ENCODE results near the gene TBC1D23. TPM values are rescaled to one million over a fixed set of nuclear protein-coding genes. Genes with fewer than 3 reads are reported as not detected.
A peak's percentile ranks its signal among the peaks of the same experiment; 100 is the strongest.

TBC1D23 gene
- total and polyA plus RNA-seq, 9 of the 15 experiments (the other 6 are each of a cell fraction or from before 2014, with no cell fraction given): 23.4 to 85.8 (median 43.7) TPM

DNA sequence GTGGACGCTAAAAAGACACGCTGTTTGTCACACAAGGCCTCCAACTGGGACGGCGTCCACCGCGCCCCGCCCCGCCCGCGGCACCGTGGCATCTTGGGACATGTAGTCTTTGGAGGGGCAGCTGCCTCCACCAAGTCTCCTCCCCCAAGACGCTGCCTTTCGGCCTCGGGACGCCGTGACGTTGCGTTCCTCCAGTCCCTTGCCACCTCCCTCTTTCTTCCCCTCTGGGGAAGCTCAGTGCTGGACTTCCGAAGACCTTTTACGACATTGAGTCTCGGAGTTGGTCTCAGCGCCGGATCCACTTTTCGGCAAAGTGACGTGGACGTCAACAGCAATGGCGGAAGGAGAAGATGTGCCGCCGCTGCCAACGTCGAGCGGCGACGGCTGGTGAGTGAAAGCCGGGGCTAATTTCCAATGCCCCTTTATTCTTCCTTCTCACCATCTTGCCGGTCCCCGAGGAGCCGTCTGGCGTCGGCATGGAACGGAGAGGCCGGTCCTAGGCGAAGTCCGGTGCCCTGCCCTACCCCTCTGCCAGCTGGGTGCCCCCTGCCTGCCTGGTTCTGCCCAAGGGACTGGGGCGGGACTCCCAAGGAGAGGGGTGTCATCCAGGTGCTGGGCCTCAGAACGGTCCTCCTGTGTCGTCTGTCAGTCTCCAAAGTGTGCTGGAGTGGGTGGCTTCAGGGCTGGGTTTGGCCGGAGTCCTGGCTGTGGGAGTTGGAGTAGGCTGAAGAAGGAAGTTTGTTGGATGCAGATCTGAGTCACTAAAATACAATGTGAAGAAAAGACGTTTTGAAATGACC, at the start of gene TBC1D23 (continued):
- no peak for TF ChIP-seq ZBTB17 (CRISPR knock-in tag; IDR thresholded peaks at IDR 0.05)
- peak; percentile 58 for TF ChIP-seq CHD1 (IDR thresholded peaks at IDR 0.05; ENCODE audit: low read length)
- peak in 1 of 2 experiments; percentile 46; a peak in 2 of 4 replicates for TF ChIP-seq HDAC1 (IDR thresholded peaks at IDR 0.05)
- no peak for TF ChIP-seq ZNF347 (CRISPR knock-in tag; IDR thresholded peaks at IDR 0.05; ENCODE audit: low read depth)
- peak; percentile 72 to 93 (median 88) for TF ChIP-seq YY1 (IDR thresholded peaks at IDR 0.05; ENCODE audit: borderline replicate concordance in 1 of 3, control insufficient read depth in 1 of 3, extremely low read depth in 1 of 3, insufficient read depth in 3 of 3, insufficient read length in 1 of 3, insufficient replicate concordance in 2 of 3, low read depth in 1 of 3, low read length in 2 of 3)
- TF ChIP-seq, protein P1, sequence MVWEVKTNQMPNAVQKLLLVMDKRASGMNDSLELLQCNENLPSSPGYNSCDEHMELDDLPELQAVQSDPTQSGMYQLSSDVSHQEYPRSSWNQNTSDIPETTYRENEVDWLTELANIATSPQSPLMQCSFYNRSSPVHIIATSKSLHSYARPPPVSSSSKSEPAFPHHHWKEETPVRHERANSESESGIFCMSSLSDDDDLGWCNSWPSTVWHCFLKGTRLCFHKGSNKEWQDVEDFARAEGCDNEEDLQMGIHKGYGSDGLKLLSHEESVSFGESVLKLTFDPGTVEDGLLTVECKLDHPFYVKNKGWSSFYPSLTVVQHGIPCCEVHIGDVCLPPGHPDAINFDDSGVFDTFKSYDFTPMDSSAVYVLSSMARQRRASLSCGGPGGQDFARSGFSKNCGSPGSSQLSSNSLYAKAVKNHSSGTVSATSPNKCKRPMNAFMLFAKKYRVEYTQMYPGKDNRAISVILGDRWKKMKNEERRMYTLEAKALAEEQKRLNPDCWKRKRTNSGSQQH (CRISPR knock-in tag; IDR thresholded peaks at IDR 0.05): 0 out of 2 replicates have a peak, but pooled peaks have one; percentile 46
- TF ChIP-seq, protein P2, sequence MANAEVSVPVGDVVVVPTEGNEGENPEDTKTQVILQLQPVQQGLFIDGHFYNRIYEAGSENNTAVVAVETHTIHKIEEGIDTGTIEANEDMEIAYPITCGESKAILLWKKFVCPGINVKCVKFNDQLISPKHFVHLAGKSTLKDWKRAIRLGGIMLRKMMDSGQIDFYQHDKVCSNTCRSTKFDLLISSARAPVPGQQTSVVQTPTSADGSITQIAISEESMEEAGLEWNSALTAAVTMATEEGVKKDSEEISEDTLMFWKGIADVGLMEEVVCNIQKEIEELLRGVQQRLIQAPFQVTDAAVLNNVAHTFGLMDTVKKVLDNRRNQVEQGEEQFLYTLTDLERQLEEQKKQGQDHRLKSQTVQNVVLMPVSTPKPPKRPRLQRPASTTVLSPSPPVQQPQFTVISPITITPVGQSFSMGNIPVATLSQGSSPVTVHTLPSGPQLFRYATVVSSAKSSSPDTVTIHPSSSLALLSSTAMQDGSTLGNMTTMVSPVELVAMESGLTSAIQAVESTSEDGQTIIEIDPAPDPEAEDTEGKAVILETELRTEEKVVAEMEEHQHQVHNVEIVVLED (CRISPR knock-in tag; IDR thresholded peaks at IDR 0.05): peak; percentile 87
- TF ChIP-seq ZNF589 (CRISPR knock-in tag; IDR thresholded peaks at IDR 0.05; ENCODE audit: low read depth): 0 out of 2 replicates have a peak, but pooled peaks have one; percentile 44
- TF ChIP-seq, protein P3, sequence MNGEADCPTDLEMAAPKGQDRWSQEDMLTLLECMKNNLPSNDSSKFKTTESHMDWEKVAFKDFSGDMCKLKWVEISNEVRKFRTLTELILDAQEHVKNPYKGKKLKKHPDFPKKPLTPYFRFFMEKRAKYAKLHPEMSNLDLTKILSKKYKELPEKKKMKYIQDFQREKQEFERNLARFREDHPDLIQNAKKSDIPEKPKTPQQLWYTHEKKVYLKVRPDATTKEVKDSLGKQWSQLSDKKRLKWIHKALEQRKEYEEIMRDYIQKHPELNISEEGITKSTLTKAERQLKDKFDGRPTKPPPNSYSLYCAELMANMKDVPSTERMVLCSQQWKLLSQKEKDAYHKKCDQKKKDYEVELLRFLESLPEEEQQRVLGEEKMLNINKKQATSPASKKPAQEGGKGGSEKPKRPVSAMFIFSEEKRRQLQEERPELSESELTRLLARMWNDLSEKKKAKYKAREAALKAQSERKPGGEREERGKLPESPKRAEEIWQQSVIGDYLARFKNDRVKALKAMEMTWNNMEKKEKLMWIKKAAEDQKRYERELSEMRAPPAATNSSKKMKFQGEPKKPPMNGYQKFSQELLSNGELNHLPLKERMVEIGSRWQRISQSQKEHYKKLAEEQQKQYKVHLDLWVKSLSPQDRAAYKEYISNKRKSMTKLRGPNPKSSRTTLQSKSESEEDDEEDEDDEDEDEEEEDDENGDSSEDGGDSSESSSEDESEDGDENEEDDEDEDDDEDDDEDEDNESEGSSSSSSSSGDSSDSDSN (IDR thresholded peaks at IDR 0.05; ENCODE audit: borderline replicate concordance in 1 of 2, low read depth in 2 of 2, low read length in 2 of 2): peak; percentile 29 to 73; a peak in 2 of 4 replicates
- TF ChIP-seq PHF8 (IDR thresholded peaks at IDR 0.05; ENCODE audit: borderline replicate concordance, low read length): peak; percentile 82; the same call in 1 of the 2 replicates
- TF ChIP-seq, protein P4, sequence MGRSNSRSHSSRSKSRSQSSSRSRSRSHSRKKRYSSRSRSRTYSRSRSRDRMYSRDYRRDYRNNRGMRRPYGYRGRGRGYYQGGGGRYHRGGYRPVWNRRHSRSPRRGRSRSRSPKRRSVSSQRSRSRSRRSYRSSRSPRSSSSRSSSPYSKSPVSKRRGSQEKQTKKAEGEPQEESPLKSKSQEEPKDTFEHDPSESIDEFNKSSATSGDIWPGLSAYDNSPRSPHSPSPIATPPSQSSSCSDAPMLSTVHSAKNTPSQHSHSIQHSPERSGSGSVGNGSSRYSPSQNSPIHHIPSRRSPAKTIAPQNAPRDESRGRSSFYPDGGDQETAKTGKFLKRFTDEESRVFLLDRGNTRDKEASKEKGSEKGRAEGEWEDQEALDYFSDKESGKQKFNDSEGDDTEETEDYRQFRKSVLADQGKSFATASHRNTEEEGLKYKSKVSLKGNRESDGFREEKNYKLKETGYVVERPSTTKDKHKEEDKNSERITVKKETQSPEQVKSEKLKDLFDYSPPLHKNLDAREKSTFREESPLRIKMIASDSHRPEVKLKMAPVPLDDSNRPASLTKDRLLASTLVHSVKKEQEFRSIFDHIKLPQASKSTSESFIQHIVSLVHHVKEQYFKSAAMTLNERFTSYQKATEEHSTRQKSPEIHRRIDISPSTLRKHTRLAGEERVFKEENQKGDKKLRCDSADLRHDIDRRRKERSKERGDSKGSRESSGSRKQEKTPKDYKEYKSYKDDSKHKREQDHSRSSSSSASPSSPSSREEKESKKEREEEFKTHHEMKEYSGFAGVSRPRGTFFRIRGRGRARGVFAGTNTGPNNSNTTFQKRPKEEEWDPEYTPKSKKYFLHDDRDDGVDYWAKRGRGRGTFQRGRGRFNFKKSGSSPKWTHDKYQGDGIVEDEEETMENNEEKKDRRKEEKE (IDR thresholded peaks at IDR 0.05; ENCODE audit: borderline replicate concordance in 1 of 2, control insufficient read depth in 1 of 2, low read depth in 2 of 2, low read length in 1 of 2): no peak
- no peak for TF ChIP-seq SIRT6 (IDR thresholded peaks at IDR 0.05; ENCODE audit: low read depth, low read length)
- TF ChIP-seq ZNF165 (CRISPR knock-in tag; IDR thresholded peaks at IDR 0.05; ENCODE audit: borderline replicate concordance): 0 out of 2 replicates have a peak, but pooled peaks have one; percentile 52
- TF ChIP-seq SNIP1 (IDR thresholded peaks at IDR 0.05; ENCODE audit: low read depth): no peak

Measured in K562 (cell line).